ENCODE measurements around the gene TEKTIP1.

The TEKTIP1 gene

GRCh38 chr19:3513229-3514140 lies 25.5 kb upstream of the TEKTIP1 start:
- TF ChIP-seq ZNF274 (IDR thresholded peaks at IDR 0.05; ENCODE audit: low read depth, low read length), result no peak
- no peak overlapping the region for H3K4me3 ChIP-seq (ENCODE audit: low read length)

- H3K4me3 ChIP-seq (ENCODE audit: low read length), result no peak overlapping the region
- no peak for TF ChIP-seq ZNF274 (IDR thresholded peaks at IDR 0.05; ENCODE audit: low read depth, low read length)
Observed at GRCh38 chr19:3514930-3515329, 24.0 kb upstream of the TEKTIP1 start.

- H3K4me3 ChIP-seq (ENCODE audit: low read length), result no peak overlapping the region
- no peak for TF ChIP-seq ZNF274 (IDR thresholded peaks at IDR 0.05; ENCODE audit: low read depth, low read length)
Observed at GRCh38 chr19:3515891-3516422, 23.0 kb upstream of the TEKTIP1 start.

- H3K4me3 ChIP-seq (ENCODE audit: low read length), result no peak overlapping the region
- no peak for TF ChIP-seq ZNF274 (IDR thresholded peaks at IDR 0.05; ENCODE audit: low read depth, low read length)
Observed at GRCh38 chr19:3516675-3517207, 22.2 kb upstream of the TEKTIP1 start.

DNA sequence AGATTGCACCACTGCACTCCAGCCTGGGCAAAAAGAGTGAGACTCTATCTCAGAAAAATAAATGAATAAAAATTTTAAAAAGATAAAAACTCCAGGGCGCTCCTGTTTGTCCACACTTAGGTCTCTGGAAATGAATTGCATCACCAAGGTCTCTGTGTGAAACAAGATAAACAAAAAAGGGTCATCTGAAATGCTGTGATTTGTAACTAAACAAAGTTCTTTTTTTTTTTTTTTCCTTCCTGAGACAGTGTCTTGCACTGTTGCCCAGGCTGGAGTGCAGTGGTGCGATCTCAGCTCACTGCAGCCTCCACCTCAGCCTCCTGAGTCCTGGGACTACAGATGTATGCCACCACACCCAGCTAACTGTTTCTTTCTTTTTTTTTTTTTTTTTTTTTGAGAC lies 21.3 kb upstream of the TEKTIP1 start:
- no peak overlapping the region for H3K4me3 ChIP-seq (ENCODE audit: low read length)
- no peak for TF ChIP-seq ZNF274 (IDR thresholded peaks at IDR 0.05; ENCODE audit: low read depth, low read length)

GRCh38 chr19:3518255-3518654 lies 20.7 kb upstream of the TEKTIP1 start:
- H3K4me3 ChIP-seq (ENCODE audit: low read length), result no peak overlapping the region
- TF ChIP-seq ZNF274 (IDR thresholded peaks at IDR 0.05; ENCODE audit: low read depth, low read length), result no peak

- TF ChIP-seq ZNF274 (IDR thresholded peaks at IDR 0.05; ENCODE audit: low read depth, low read length), result no peak
- no peak overlapping the region for H3K4me3 ChIP-seq (ENCODE audit: low read length)
Observed at GRCh38 chr19:3518659-3519058, 20.3 kb upstream of the TEKTIP1 start.

- TF ChIP-seq ZNF274 (IDR thresholded peaks at IDR 0.05; ENCODE audit: low read depth, low read length), result no peak
- no peak overlapping the region for H3K4me3 ChIP-seq (ENCODE audit: low read length)
Observed at GRCh38 chr19:3519126-3519525, 19.8 kb upstream of the TEKTIP1 start.

DNA sequence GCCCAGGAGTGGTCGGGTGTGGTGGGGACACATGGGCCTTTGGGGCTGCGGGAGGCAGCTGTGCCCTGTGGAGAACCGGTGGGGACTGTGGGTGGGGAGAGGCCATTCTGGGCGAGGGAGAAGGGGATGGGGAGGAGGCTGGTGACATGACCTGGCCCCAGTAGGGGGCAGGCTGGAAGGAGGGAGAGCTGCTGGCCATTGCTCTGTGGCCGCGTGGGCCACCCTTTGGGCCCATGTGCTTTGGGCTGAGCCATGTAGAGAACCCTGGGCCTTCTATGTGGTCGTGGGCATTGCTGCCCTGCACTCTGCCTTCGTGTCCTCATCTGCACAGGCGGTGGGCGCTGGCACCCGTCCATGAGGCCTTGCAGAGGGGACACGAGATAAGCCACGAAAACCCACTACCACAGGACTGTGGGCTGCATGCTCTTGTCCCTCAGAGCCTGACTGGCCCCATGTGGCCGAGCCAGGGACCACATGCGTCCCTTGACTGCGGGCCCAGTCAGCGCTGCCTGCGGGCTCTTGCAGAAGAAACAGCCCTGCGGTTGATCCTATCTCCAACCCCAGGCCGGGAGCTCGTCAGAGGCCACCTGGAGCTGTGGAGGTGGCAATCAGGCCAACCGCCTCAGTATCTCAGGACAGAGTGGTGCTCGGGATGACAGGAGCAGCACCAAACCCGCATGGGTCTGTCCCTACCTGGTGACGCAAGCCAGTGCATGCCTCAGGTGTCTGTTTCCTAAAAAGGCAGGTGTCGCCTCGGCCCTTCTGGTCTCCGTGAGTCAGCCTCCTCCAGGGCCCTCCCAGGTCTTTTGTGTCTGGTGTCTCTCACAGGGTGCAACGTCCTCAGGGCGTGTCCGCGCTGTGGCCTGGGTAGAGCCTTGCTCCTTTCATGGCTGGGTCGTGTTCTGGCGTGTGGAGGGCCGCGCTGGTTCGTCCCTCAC lies 18.5 kb upstream of the TEKTIP1 start:
- TF ChIP-seq ZNF274 (IDR thresholded peaks at IDR 0.05; ENCODE audit: low read depth, low read length), result no peak

GRCh38 chr19:3521104-3521445 lies 17.9 kb upstream of the TEKTIP1 start:
- H3K4me3 ChIP-seq (ENCODE audit: low read length), result no peak overlapping the region
- no peak for TF ChIP-seq ZNF274 (IDR thresholded peaks at IDR 0.05; ENCODE audit: low read depth, low read length)

More for the DNA sequence above, 18.5 kb upstream of the TEKTIP1 start:
- no peak overlapping the region for H3K4me3 ChIP-seq (ENCODE audit: low read length)

DNA sequence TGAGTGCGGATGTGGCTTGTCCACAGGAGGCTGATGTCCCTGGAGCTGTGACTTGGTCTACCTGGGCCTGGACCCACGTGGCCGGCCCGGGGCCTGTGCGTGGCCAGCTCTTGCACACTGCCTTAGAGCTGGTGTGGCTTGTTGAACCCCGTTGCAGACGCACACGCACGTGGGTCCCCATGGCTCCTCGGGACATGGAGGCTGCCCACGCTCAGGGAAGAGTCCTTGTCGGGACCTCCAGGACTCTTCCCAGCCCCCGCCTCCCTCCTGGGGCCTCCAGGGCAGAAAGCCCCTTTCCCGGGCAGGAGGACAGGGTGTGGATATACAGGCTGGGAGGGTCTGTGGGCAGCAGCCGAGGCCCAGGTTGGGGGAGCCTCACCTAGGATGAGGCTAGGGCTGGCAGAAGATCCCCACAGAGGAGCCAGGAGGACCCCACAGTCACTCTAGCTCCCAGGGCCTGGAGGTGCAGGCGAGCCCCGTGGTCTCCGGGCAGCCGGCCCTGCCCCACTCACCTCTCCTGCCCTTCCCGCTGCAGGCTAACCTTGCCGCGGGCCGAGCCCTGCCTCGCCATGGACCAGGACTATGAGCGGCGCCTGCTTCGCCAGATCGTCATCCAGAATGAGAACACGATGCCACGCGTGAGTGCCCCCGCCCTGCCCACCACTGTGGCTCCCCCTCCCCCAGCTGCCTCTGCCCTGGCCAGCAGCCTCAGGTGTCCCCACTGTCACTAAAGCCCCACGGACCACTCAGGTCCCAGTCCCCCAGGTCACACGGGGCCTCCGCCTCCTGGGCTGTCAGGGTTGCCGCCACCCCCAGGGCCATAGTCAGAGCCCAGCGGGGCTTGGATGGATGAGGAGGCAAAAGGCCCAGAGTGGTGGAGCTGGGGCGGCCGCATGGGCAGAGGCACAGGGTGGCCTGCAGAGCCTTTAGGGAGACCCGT lies 16.3 kb upstream of the TEKTIP1 start:
- TF ChIP-seq ZNF274 (IDR thresholded peaks at IDR 0.05; ENCODE audit: low read depth, low read length), result no peak
- H3K4me3 ChIP-seq (ENCODE audit: low read length), result no peak overlapping the region

GRCh38 chr19:3523361-3524077 lies 15.5 kb upstream of the TEKTIP1 start:
- TF ChIP-seq ZNF274 (IDR thresholded peaks at IDR 0.05; ENCODE audit: low read depth, low read length), result no peak
- no peak overlapping the region for H3K4me3 ChIP-seq (ENCODE audit: low read length)

All from GM08714 (cell line).